CD4-positive, CD25-positive, alpha-beta regulatory T cell (primary cell): Measurements from ENCODE around the gene PAFAH2. TPM values are rescaled to one million over a fixed set of nuclear protein-coding genes. Genes with fewer than 3 reads are reported as not detected.
"Not testable (repeated sequence)": the region's sequence is repeated elsewhere in the genome, so short reads cannot be mapped to it uniquely, and the experiment has no call there.

Source experiments
- ATAC-seq, 2 donors: fragments of 150-1000 bp; cut with Tn5 transposase; one replicate each; pipeline ENCODE4 v1.10.0; 2021; ENCODE audit warnings: low read depth in 2 of 2, moderate number of reproducible peaks in 2 of 2, moderate library complexity in 1 of 2
- DNase-seq, 3 donors: peaks; one replicate each; pipeline versions ENCODE4 v3.0.0 to v3.0.0-alpha.2; 2012 to 2022; ENCODE audit warnings: mixed read lengths in 1 of 3
- H3K27ac ChIP-seq: one replicate; pipeline ENCODE4 v1.7.0; 2013; ENCODE audit warnings: mild to moderate bottlenecking, low read length; ENCODE audit not compliant: insufficient read depth, poor library complexity, severe bottlenecking
- H3K27me3 ChIP-seq: one replicate; pipeline ENCODE4 v1.7.0; 2013; ENCODE audit warnings: low read length; ENCODE audit not compliant: control insufficient read depth, insufficient read depth
- H3K36me3 ChIP-seq: one replicate; pipeline ENCODE4 v1.7.0; 2013; ENCODE audit warnings: mild to moderate bottlenecking, low read length, moderate library complexity; ENCODE audit not compliant: control insufficient read depth, insufficient read depth
- H3K4me1 ChIP-seq: 2 replicates; pipeline ENCODE4 v1.7.0; 2013; ENCODE audit warnings: mild to moderate bottlenecking, low read length; ENCODE audit not compliant: insufficient read depth, control insufficient read depth, poor library complexity, severe bottlenecking
- H3K4me3 ChIP-seq: one replicate; pipeline ENCODE4 v1.7.0; 2013; ENCODE audit warnings: low read depth, mild to moderate bottlenecking, low read length, moderate library complexity
- H3K9me3 ChIP-seq, 2 experiments: 1 replicate in 1 of 2; 2 replicates in 1 of 2; pipeline ENCODE4 v1.7.0; 2013; ENCODE audit warnings: low read length in 2 of 2, mild to moderate bottlenecking in 1 of 2, moderate library complexity in 1 of 2; ENCODE audit not compliant: control insufficient read depth in 2 of 2
- H3K27ac Mint-ChIP-seq, 3 donors: one replicate each; pipeline ENCODE4 v1.8.0; 2020 to 2022; ENCODE audit warnings: mild to moderate bottlenecking in 3 of 3, mixed read lengths in 3 of 3, moderate library complexity in 2 of 3
- H3K27me3 Mint-ChIP-seq: one replicate; pipeline ENCODE4 v1.8.0; 2022; ENCODE audit warnings: mild to moderate bottlenecking, mixed read lengths
- H3K36me3 Mint-ChIP-seq: one replicate; pipeline ENCODE4 v1.8.0; 2020; ENCODE audit warnings: mixed read lengths
- H3K4me1 Mint-ChIP-seq, 4 donors: one replicate each; pipeline ENCODE4 v1.8.0; 2020 to 2022; ENCODE audit warnings: mixed read lengths in 4 of 4, mild to moderate bottlenecking in 1 of 4
- H3K4me3 Mint-ChIP-seq, 4 donors: one replicate each; pipeline ENCODE4 v1.8.0; 2020 to 2022; ENCODE audit warnings: mild to moderate bottlenecking in 4 of 4, mixed read lengths in 4 of 4, moderate library complexity in 3 of 4
- H3K9me3 Mint-ChIP-seq, 7 donors: one replicate each; pipeline ENCODE4 v1.8.0; 2020 to 2022; ENCODE audit warnings: mixed read lengths in 7 of 7, mild to moderate bottlenecking in 3 of 7, moderate library complexity in 2 of 7
- polyA plus RNA-seq, 4 donors: library from polyadenylated mRNA; unstranded; fragments of 300-500 nt; fragmentation: Illumina TruSeq; gene quantifications; one replicate each; pipeline ENCODE4 v1.2.3, GENCODE V29; 2021
- total RNA-seq: library from RNA; stranded (reverse); gene quantifications from one replicate; pipeline ENCODE4 v1.2.3, GENCODE V29; 2022

PAFAH2 gene
- total and polyA plus RNA-seq, 5 donors from 2014 or later, result 10.7 to 26.3 (median 15.7) TPM

- Histone ChIP-seq H3K4me1 (no peaks in the 10 kb centered on the region), H3K36me3 (no peaks in the 10 kb centered on the region), H3K4me3 (no peak overlapping the region), H3K27me3 (no peaks in the 10 kb centered on the region), H3K9me3 (no peaks in the 10 kb centered on the region), H3K27ac (no peak overlapping the region)
- Mint-ChIP-seq H3K4me1 (peaks cover 0 to 5% (median 0%) of the 10 kb centered on the region in 4 donors), H3K9me3 (peaks cover 0 to 1% (median 0%) of the 10 kb centered on the region in 7 donors), H3K36me3 (peaks cover 5% of the 10 kb centered on the region), H3K4me3 (no peak overlapping the region), H3K27ac (no peak overlapping the region), H3K27me3 (no peaks in the 10 kb centered on the region)
- no peak for DNase-seq
- no peak for ATAC-seq
Measured at GRCh38 chr1:25952841-25953401, 44.9 kb downstream of the PAFAH2 start.

- H3K4me3 ChIP-seq, result no peak overlapping the region
- Mint-ChIP-seq H3K4me1 (no peaks in the 10 kb centered on the region), H3K27ac (peak overlapping the region in 1 of 3 donors; percentile 46), H3K27me3 (peaks cover 3% of the 10 kb centered on the region), H3K4me3 (no peak overlapping the region), H3K36me3 (no peaks in the 10 kb centered on the region), H3K9me3 (peaks cover 0 to 2% (median 0%) of the 10 kb centered on the region in 7 donors)
- ATAC-seq, result no peak
- no peaks in the 10 kb centered on the region for H3K36me3 ChIP-seq
- H3K9me3 ChIP-seq, result peaks cover 0 to 3% of the 10 kb centered on the region in 2 experiments
- no peaks in the 10 kb centered on the region for H3K27me3 ChIP-seq
- DNase-seq, result no peak
- no peaks in the 10 kb centered on the region for H3K4me1 ChIP-seq
- H3K27ac ChIP-seq, result no peak overlapping the region
Measured at GRCh38 chr1:25948641-25949040, 49.2 kb downstream of the PAFAH2 start.

- Histone ChIP-seq H3K27me3 (no peaks in the 10 kb centered on the region), H3K4me3 (no peak overlapping the region), H3K27ac (no peak overlapping the region), H3K9me3 (peaks cover 0 to 8% of the 10 kb centered on the region in 2 experiments), H3K36me3 (no peaks in the 10 kb centered on the region), H3K4me1 (no peaks in the 10 kb centered on the region)
- H3K27me3 Mint-ChIP-seq, result peaks cover 10% of the 10 kb centered on the region
- H3K4me1 Mint-ChIP-seq, result peaks cover 0 to 5% (median 0%) of the 10 kb centered on the region in 4 donors
- ATAC-seq, result no peak
- DNase-seq, result no peak
- peak overlapping the region in 1 of 4 donors; percentile 21 for H3K4me3 Mint-ChIP-seq
- no peaks in the 10 kb centered on the region for H3K36me3 Mint-ChIP-seq
- H3K27ac Mint-ChIP-seq, result no peak overlapping the region
- peaks cover 0 to 10% (median 2%) of the 10 kb centered on the region in 7 donors for H3K9me3 Mint-ChIP-seq
Measured at GRCh38 chr1:25947027-25947426, 50.8 kb downstream of the PAFAH2 start.

- no peaks in the 10 kb centered on the region for H3K36me3 Mint-ChIP-seq
- Histone ChIP-seq H3K27ac (no peak overlapping the region), H3K36me3 (no peaks in the 10 kb centered on the region), H3K4me3 (no peak overlapping the region), H3K4me1 (no peaks in the 10 kb centered on the region), H3K9me3 (peaks cover 0 to 8% of the 10 kb centered on the region in 2 experiments), H3K27me3 (no peaks in the 10 kb centered on the region)
- H3K4me1 Mint-ChIP-seq, result peaks cover 0 to 5% (median 0%) of the 10 kb centered on the region in 4 donors
- H3K4me3 Mint-ChIP-seq, result no peak overlapping the region
- no peak for ATAC-seq
- H3K9me3 Mint-ChIP-seq, result peaks cover 0 to 10% (median 2%) of the 10 kb centered on the region in 7 donors
- H3K27me3 Mint-ChIP-seq, result peaks cover 10% of the 10 kb centered on the region
- no peak overlapping the region for H3K27ac Mint-ChIP-seq
- no peak for DNase-seq
Measured at GRCh38 chr1:25945761-25946160, 52.1 kb downstream of the PAFAH2 start.

- Mint-ChIP-seq H3K4me3 (no peak overlapping the region), H3K27me3 (peaks cover 13% of the 10 kb centered on the region), H3K9me3 (peaks cover 0 to 10% (median 2%) of the 10 kb centered on the region in 7 donors), H3K36me3 (no peaks in the 10 kb centered on the region), H3K27ac (no peak overlapping the region), H3K4me1 (peaks cover 0 to 5% (median 0%) of the 10 kb centered on the region in 4 donors)
- ATAC-seq (no peak), DNase-seq (no peak)
- Histone ChIP-seq H3K4me1 (no peaks in the 10 kb centered on the region), H3K4me3 (no peak overlapping the region), H3K9me3 (peaks cover 0 to 8% of the 10 kb centered on the region in 2 experiments), H3K36me3 (no peaks in the 10 kb centered on the region), H3K27me3 (no peaks in the 10 kb centered on the region), H3K27ac (no peak overlapping the region)
Measured at GRCh38 chr1:25944986-25945385, 52.9 kb downstream of the PAFAH2 start.

GRCh38 chr1:25943511-25943910 lies 54.4 kb downstream of the PAFAH2 start:
- not testable (repeated sequence) for H3K4me1 ChIP-seq, H3K27ac ChIP-seq, H3K4me3 ChIP-seq, H3K27me3 ChIP-seq, H3K4me1 Mint-ChIP-seq, H3K36me3 Mint-ChIP-seq, DNase-seq, H3K36me3 ChIP-seq, H3K27ac Mint-ChIP-seq, H3K4me3 Mint-ChIP-seq, H3K9me3 ChIP-seq, ATAC-seq
- H3K9me3 Mint-ChIP-seq, result peaks cover 0 to 10% (median 2%) of the 10 kb centered on the region in 7 donors
- peaks cover 15% of the 10 kb centered on the region for H3K27me3 Mint-ChIP-seq

- H3K9me3 Mint-ChIP-seq, result peaks cover 0 to 1% (median 0%) of the 10 kb centered on the region in 7 donors
- H3K27me3 Mint-ChIP-seq, result peaks cover 18% of the 10 kb centered on the region
- Histone ChIP-seq H3K27ac (no peak overlapping the region), H3K4me1 (no peaks in the 10 kb centered on the region), H3K9me3 (no peaks in the 10 kb centered on the region), H3K27me3 (no peaks in the 10 kb centered on the region), H3K4me3 (no peak overlapping the region), H3K36me3 (no peaks in the 10 kb centered on the region)
- H3K4me1 Mint-ChIP-seq, result peaks cover 0 to 5% (median 0%) of the 10 kb centered on the region in 4 donors
- ATAC-seq (no peak), DNase-seq (no peak)
- no peak overlapping the region for H3K4me3 Mint-ChIP-seq
- no peaks in the 10 kb centered on the region for H3K36me3 Mint-ChIP-seq
- H3K27ac Mint-ChIP-seq, result no peak overlapping the region
Measured at GRCh38 chr1:25936947-25937346, 60.9 kb downstream of the PAFAH2 start.
